K562 (cell line): ENCODE measurements around the gene PIGB. TPM values are rescaled to one million over a fixed set of nuclear protein-coding genes. Genes with fewer than 3 reads are reported as not detected.

Experiments
- ATAC-seq: fragments of 200-7000 bp; cut with Tn5 transposase; 3 replicates; pipeline ENCODE4 v1.9.1; 2020; ENCODE audit warnings: moderate library complexity
- BruUV-seq: library from RNA; stranded (reverse); fragments of 400-500 nt; replicated peaks from 2 replicates; lab custom pipeline; 2021; lab: Mats Ljungman, UMichigan
- CTCF ChIA-PET: fragments of 300-600 bp; formaldehyde crosslinking; extraction: SDS; loops from one replicate; lab custom pipeline; 2021; ENCODE audit warnings: low intra/inter-chr PET ratio; lab: Yijun Ruan, JAX
- POLR2A ChIA-PET: fragments of 300-600, 350-650 bp; sonication (Branson Sonifier 250); formaldehyde crosslinking; extraction: SDS; loops from one replicate; lab custom pipeline; 2021; ENCODE audit warnings: antibody characterized with exemption, inconsistent platforms; lab: Yijun Ruan, JAX
- DNase-seq, 4 experiments: peaks; one replicate each; pipeline versions ENCODE4 v3.0.0 to v3.0.0-alpha.2; 2011 to 2018; ENCODE audit warnings: low spot score in 3 of 4, mixed read lengths in 3 of 4; ENCODE audit errors: extremely low read depth in 1 of 4
- FAIRE-seq: peaks from 2 replicates; lab custom pipeline; 2011; peaks lifted over from hg19 to GRCh38; lab: Jason Lieb, UNC
- H2AFZ ChIP-seq: 2 replicates; pipeline ENCODE4 v1.6.0; 2011; ENCODE audit warnings: low read depth, low read length, control low read depth, inconsistent platforms
- H3K27ac ChIP-seq: fragments of 200-600 bp; 3 replicates; pipeline ENCODE4 v1.8.0; 2011; ENCODE audit warnings: low read depth, mild to moderate bottlenecking, control low read depth, inconsistent platforms, low read length, moderate library complexity, mixed read lengths; ENCODE audit errors: extremely low read depth
- H3K27me3 ChIP-seq, 2 experiments: fragments of 300-600 bp in 1 of 2; 2 replicates in 1 of 2; 3 replicates in 1 of 2; pipeline versions ENCODE4 v1.6.0 to v1.8.0; 2011; ENCODE audit warnings: inconsistent platforms in 2 of 2, low read length in 2 of 2, mild to moderate bottlenecking in 1 of 2, mixed read lengths in 1 of 2, moderate library complexity in 1 of 2; ENCODE audit not compliant: control insufficient read depth in 2 of 2, insufficient read depth in 2 of 2
- H3K36me3 ChIP-seq: fragments of 300-600 bp; 3 replicates; pipeline ENCODE4 v1.8.0; 2011; ENCODE audit warnings: mild to moderate bottlenecking, low read length, inconsistent platforms; ENCODE audit not compliant: control insufficient read depth, insufficient read depth
- H3K4me1 ChIP-seq, 2 experiments: fragments of 200-600 bp in 1 of 2; replicated peaks in 1 of 2; 2 replicates in 1 of 2; 3 replicates in 1 of 2; pipeline versions ENCODE4 v1.5.1 to v1.8.0; 2011; ENCODE audit warnings: inconsistent platforms in 2 of 2, low read length in 2 of 2, mild to moderate bottlenecking in 1 of 2, mixed read lengths in 1 of 2, moderate library complexity in 1 of 2; ENCODE audit not compliant: control insufficient read depth in 2 of 2, insufficient read depth in 2 of 2
- H3K4me2 ChIP-seq: 2 replicates; pipeline ENCODE4 v1.6.1; 2011; ENCODE audit warnings: low read length, control low read depth, inconsistent platforms, mixed read lengths; ENCODE audit not compliant: insufficient read depth
- H3K4me3 ChIP-seq: fragments of 200-600 bp; sonication (generic), shearing (Covaris generic); 2 replicates; pipeline ENCODE4 v1.5.1; 2016; ENCODE audit warnings: control low read depth, inconsistent platforms
- H3K79me2 ChIP-seq: fragments of 200-600 bp; 3 replicates; pipeline ENCODE4 v1.8.0; 2011; ENCODE audit warnings: low read length, inconsistent platforms; ENCODE audit not compliant: control insufficient read depth, insufficient read depth
- H3K9ac ChIP-seq, 2 experiments: 2 replicates each; pipeline versions ENCODE4 v1.6.0 to v1.6.1; 2011; ENCODE audit warnings: low read depth in 2 of 2, low read length in 2 of 2, control low read depth in 1 of 2, inconsistent platforms in 1 of 2, mild to moderate bottlenecking in 1 of 2, mixed read lengths in 1 of 2; ENCODE audit not compliant: insufficient read depth in 1 of 2
- H3K9me1 ChIP-seq: one replicate; pipeline ENCODE4 v1.6.0; 2011; ENCODE audit warnings: inconsistent platforms, mild to moderate bottlenecking, low read length, moderate library complexity; ENCODE audit not compliant: control insufficient read depth, insufficient read depth
- H3K9me3 ChIP-seq: replicated peaks from 2 replicates; pipeline ENCODE4 v1.5.1; 2011; ENCODE audit warnings: low read depth, low read length, inconsistent platforms; ENCODE audit not compliant: control insufficient read depth, insufficient read depth
- H4K20me1 ChIP-seq: replicated peaks from 2 replicates; pipeline ENCODE4 v1.6.1; 2011; ENCODE audit warnings: low read length, inconsistent platforms, mixed read lengths; ENCODE audit not compliant: control insufficient read depth, insufficient read depth
- ARID4B ChIP-seq: sonication (generic); formaldehyde crosslinking; IDR thresholded peaks from 2 replicates; pipeline ENCODE4 v1.8.0; 2022; ENCODE audit warnings: mild to moderate bottlenecking, missing genetic modification reagents
- HDAC2 ChIP-seq: fragments of 450-650 bp; IDR thresholded peaks from 2 replicates; pipeline ENCODE4 v1.6.1; 2016; ENCODE audit warnings: mild to moderate bottlenecking
- KHSRP ChIP-seq: fragments of 450-650 bp; IDR thresholded peaks from 2 replicates; pipeline ENCODE4 v1.6.1; 2017
- RBM25 ChIP-seq: fragments of 200-400 bp; formaldehyde crosslinking; IDR thresholded peaks from 2 replicates; pipeline ENCODE4 v1.6.1; 2018; ENCODE audit warnings: low read length, low read depth, moderate library complexity; ENCODE audit not compliant: severe bottlenecking
- SMARCC2 ChIP-seq: fragments of 450-650 bp; IDR thresholded peaks from 2 replicates; pipeline ENCODE4 v1.6.1; 2017; ENCODE audit warnings: antibody characterized with exemption, moderate library complexity, mild to moderate bottlenecking, low read depth
- SREBF1 ChIP-seq: fragments of 150-350 bp; IDR thresholded peaks from 2 replicates; pipeline ENCODE4 v1.6.1; 2014; ENCODE audit warnings: antibody characterized with exemption, low read depth, low read length, borderline replicate concordance
- TAF1 ChIP-seq: IDR thresholded peaks from 2 replicates; pipeline ENCODE4 v1.6.1; 2011; ENCODE audit warnings: mild to moderate bottlenecking, low read length, moderate library complexity; ENCODE audit not compliant: insufficient read depth, control insufficient read depth, severe bottlenecking; ENCODE audit errors: extremely low read depth
- ZNF165 ChIP-seq: fragments of 250-450 bp; sonication (Bioruptor Pico); IDR thresholded peaks from 2 replicates; pipeline ENCODE4 v1.4.0; 2020; ENCODE audit warnings: borderline replicate concordance
- ZNF197 ChIP-seq: fragments of 200-800 bp; sonication (Bioruptor generic); IDR thresholded peaks from 2 replicates; pipeline ENCODE4 v1.6.1; 2016; ENCODE audit warnings: low read depth, missing genetic modification characterization, missing compliant biosample characterization
- ZNF263 ChIP-seq: sonication (generic); formaldehyde crosslinking; IDR thresholded peaks from 2 replicates; pipeline ENCODE4 v1.8.0; 2022; ENCODE audit warnings: mild to moderate bottlenecking, missing genetic modification reagents, borderline replicate concordance
- ZNF449 ChIP-seq: fragments of 250-450 bp; sonication (Bioruptor Pico); IDR thresholded peaks from 2 replicates; pipeline ENCODE4 v1.8.0; 2022; ENCODE audit warnings: moderate library complexity, mild to moderate bottlenecking, inconsistent platforms
- WGBS: fragments of 100-300 bp; shearing (Covaris generic); methylation state at CpG from one replicate; pipeline ENCODE4 v1.1.6; 2016; ENCODE audit warnings: low coverage, mixed read lengths; ENCODE audit not compliant: insufficient coverage; ENCODE audit errors: missing lambda C conversion rate; 5-methylcytosine and 5-hydroxymethylcytosine counted together
- in situ Hi-C: fragments of 300-500 bp; cut with MboI; formaldehyde crosslinking; loops from 4 replicates; pipeline ENCODE4 v1.15.0; 2018; ENCODE audit warnings: inconsistent platforms, mixed read lengths
- intact Hi-C: fragments of 100-400 bp; cut with micrococcal nuclease; formaldehyde crosslinking; loops from 2 replicates; pipeline ENCODE4 v1.14.2; 2022
- polyA plus RNA-seq, 8 experiments: library from polyadenylated mRNA; depleted of rRNA in 4 of 8; stranded (reverse) in 5 of 8; unstranded in 3 of 8; fragments of >200 nt; fragmentation: Nextera tagmentation in 2 of 8; fragmentation: Illumina TruSeq in 1 of 8; extraction: Ambion mirVana in 2 of 8; extraction: Trizol in 1 of 8; gene quantifications; 2 replicates each; pipeline versions ENCODE4 v1.2.1 to v1.2.3, GENCODE V29; 2011 to 2014; ENCODE audit warnings: inconsistent platforms in 1 of 8, missing spikeins in 1 of 8
- total RNA-seq, 7 experiments: library from RNA; depleted of rRNA in 6 of 7; stranded (reverse); fragments of >200 nt in 6 of 7; fragmentation: Illumina TruSeq in 2 of 7; extraction: Trizol in 2 of 7; gene quantifications; 2 replicates each; pipeline versions ENCODE4 v1.2.1 to v1.2.3, GENCODE V29; 2011 to 2021; ENCODE audit warnings: low replicate concordance in 1 of 7

Gene PIGB
- total and polyA plus RNA-seq, 9 of the 15 experiments (the other 6 are each of a cell fraction or from before 2014, with no cell fraction given) = 9.9 to 32.3 (median 18.2) TPM

- BruUV-seq = no TSS peak
- WGBS = 81% methylated on average over 1 of the region's 1 CpG
- H3K9ac ChIP-seq = no peak overlapping the region
- no peaks in the 10 kb centered on the region for H4K20me1 ChIP-seq
- no peak for DNase-seq
- no peak overlapping the region for H3K4me2 ChIP-seq
- H2AFZ ChIP-seq = no peak overlapping the region
- H3K4me3 ChIP-seq = no peak overlapping the region
- H3K27ac ChIP-seq = no peak overlapping the region
- ChIA-PET CTCF (no interaction called here), POLR2A (interaction anchor here (1.1 kb wide), 1 partner anchor 14 kb away, joined by 4 read pairs; no protein-coding TSS in a partner anchor)
- H3K79me2 ChIP-seq = no peaks in the 10 kb centered on the region
- in situ Hi-C loops (no loop called here), intact Hi-C loops (no loop called here)
- no peaks in the 10 kb centered on the region for H3K9me1 ChIP-seq
- ATAC-seq = no peak
- H3K9me3 ChIP-seq = no peaks in the 10 kb centered on the region
- no peaks in the 10 kb centered on the region for H3K27me3 ChIP-seq
- FAIRE-seq = no peak
- peaks cover 38% of the 10 kb centered on the region; the same call in 2 of the 3 replicates for H3K36me3 ChIP-seq
- no peaks in the 10 kb centered on the region for H3K4me1 ChIP-seq
- TF ChIP-seq ZNF197 (CRISPR knock-in tag) = no peak
- no peak for TF ChIP-seq ARID4B (CRISPR knock-in tag)
- TF ChIP-seq ZNF165 = no peak
- TF ChIP-seq ZNF263 (CRISPR knock-in tag) = no peak
- TF ChIP-seq KHSRP = no peak
- no peak for TF ChIP-seq ZNF449 (CRISPR knock-in tag)
- no peak for TF ChIP-seq SMARCC2
- no peak for TF ChIP-seq RBM25
- no peak for TF ChIP-seq SREBF1
- no peak for TF ChIP-seq TAF1
- TF ChIP-seq HDAC2 = no peak
These were observed 18.1 kb downstream of the PIGB start for GRCh38 chr15:55337160-55337559.
